GM19467 (cell line): ENCODE data around the gene LPCAT1.
"Not testable (repeated sequence)": the region's sequence is repeated elsewhere in the genome, so short reads cannot be mapped to it uniquely, and the experiment has no call there.

Experiments
- ATAC-seq: cut with Tn5 transposase; IDR thresholded peaks from one replicate; pipeline ENCODE4 v1.9.1; 2021; ENCODE audit warnings: mild to moderate bottlenecking, moderate library complexity; ENCODE audit not compliant: unreplicated experiment

The LPCAT1 gene

DNA sequence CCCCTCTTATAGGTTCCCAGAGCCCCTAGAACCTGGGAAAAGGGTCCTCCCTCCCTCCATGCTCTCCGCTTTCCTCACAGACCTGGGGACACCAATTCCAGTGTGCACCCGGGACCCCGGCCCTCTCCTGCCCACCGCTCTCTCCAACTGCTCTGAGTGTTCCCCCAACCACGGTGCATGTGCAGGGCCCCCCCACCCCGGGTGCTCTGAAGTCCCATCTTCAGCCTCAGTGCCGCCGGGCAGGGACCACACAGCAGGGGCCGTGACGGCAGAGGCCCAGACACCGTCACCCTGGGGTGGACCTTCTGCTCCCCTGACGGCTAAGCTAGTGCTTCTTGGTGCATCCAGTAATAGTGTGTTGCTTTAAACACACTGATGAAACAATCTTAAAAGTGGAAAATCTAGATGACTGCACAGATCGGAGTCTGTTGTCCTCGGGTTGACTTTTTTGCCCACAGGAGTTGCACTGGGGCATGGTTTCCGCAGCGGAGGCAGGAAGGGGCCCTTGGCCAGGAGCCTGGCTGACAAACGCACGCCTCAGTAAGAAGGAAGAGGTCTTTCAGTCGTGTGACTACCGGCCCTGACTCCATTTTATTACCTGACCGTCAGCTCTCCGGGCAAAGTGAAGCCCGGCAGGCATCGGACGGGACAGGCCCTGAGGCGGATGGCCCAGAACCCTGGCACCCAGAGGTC is 42.3 kb downstream of the LPCAT1 start:
- ATAC-seq, result no peak

DNA sequence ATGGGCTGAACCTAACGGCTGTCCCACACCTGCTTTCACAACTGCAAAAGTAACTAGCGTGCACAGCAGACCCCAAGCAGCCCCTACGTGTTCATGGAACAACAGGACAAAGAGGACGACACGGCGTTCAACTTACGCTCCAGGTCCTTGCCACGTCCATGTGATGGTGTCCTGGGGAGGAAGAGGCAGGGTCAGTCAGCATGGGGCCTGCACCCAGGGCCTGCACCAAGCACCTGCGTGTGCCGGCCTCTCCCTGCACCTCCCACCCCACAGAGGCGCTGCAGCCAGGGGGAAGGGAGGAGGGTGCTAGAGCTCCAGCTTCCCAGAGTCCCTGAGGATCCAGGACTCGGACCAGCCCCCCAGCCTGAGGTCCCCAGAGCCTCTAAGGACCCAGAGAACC is 43.0 kb downstream of the LPCAT1 start:
- no peak for ATAC-seq

DNA sequence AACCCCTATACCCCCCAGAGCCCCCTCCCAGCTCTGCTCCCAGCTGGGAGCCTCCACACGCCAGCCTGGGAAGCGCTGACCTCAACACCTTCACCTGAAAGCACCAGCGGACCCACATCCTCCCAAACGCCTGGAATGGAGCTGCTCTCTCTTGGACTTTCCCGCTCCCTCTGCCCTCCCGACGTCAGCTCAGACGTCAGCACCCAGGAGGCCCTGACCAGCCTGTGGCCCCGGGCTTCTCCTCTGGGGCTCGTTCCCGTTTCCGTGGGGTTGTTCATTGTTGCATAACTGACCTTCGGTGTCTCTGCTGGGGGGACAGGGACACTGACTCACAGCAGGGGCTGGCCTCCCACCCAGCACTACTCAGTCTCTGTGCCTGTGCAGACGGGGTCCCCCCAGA is 43.5 kb downstream of the LPCAT1 start:
- no peak for ATAC-seq

DNA sequence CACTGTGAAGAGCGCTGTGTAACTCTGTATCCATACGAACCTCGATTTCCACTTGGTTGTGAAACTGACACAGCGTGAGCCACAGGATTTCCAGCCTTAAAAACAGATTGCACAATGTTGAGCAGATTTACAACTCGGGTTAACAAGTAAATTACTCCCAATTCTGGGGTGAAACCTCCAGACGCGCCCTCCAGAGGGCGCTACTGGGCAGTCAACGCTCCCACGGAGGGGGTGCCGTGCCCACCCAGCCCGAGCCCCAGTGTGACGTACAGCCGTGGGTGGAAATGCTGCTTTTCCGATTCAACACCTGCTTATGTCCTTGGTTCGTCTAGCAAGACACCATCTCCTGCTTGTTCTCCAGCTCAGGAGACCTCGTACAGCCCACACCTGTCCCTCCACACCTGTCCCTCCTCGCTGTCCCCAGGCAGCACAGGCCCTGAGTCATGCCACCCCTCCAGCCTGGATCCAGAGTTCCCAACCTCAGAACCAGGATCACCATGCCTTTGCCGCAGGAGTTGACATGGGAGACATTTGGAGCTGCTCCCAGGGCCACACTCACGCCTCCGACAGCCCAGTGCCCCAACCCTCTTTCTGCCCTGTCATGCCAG is 44.1 kb downstream of the LPCAT1 start:
- ATAC-seq, result no peak

DNA sequence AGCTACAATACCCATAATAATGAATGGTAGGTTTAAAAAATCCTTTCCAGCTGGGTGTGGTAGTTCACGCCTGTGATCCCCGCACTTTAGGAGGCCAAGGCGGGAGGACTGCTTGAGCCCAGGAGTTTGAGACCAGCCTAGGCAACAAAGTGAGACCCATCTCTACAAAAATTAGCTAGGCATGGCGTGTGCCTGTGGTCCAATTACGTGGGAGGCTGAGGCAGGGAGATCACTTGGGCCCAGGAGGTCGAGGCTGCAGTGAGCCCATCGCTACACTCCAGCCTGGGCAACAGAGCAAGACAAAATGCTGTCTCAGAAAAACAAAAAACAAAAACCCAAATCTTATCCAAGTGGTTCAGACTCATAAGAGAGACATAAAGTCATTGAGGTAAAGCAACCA is 44.7 kb downstream of the LPCAT1 start:
- no peak for ATAC-seq

DNA sequence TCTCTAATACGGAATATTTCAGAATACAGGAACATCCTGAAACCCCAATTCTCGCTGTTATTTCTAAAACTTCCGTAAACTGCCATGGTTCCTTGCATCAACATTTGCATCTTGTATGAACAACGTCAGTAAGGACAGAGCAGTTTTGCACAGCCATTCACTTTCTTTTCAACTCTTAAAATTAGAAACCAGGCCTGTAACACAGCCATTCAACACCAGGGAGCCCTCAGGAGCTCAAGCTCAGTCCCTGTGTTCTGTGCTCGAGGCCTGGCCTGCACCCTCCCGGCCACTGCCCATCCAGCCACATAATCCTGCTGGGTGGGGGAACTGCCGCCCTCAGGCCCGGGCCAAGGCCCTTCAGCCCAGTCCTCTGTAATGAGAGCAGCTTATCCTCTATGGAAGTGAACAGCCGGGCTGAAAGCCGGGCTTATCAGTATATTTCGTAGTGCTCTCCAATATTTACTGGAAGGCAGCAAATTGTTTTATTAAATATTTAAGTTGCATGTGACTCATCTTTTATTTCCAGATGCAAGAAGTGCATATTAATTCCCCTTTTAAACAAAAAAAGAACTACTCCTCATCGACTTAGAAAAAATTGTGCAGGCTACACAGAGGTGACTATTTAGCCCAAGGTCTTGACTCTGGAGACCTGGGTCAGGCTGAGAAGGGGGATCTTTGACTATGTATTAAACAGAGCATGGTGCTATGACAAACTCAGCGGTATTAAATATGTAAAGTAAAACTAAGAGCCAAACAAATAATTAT is 45.3 kb downstream of the LPCAT1 start:
- ATAC-seq, result no peak

DNA sequence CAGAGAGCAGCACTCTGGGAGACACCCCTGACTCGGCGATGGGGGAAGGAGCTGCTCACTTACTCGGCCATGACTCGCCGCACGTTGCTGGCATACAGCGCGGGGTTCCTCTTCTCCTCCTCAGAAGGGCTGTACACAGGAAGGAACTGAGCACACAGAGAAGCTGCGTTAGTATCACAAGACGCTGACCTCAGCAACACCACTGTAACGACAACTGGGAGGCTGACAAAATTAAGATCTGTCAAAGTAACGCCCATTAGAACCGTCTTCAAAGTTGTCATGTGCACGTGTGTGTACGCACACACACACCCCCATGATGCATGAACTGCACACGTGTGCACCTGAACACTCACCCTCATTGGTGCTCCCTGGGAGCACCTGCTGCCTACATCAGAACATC is 46.4 kb downstream of the LPCAT1 start:
- ATAC-seq, result no peak

DNA sequence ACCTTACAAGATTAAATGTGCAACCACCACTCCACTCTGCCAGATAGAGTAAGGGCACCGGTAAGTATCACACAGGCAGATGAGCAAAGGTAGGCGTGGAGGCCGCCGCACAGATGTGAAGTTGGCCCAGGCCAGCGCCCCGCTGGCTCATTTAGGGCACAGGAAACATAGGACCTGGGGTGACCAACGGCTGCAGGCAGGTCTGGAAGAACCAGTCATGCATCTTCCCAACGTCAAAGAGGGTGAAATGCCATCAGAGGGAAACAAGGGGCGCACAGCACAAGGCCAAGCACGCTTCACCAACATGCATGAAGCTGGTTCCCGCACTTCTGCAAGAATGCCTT is 46.8 kb downstream of the LPCAT1 start:
- ATAC-seq, result no peak

DNA sequence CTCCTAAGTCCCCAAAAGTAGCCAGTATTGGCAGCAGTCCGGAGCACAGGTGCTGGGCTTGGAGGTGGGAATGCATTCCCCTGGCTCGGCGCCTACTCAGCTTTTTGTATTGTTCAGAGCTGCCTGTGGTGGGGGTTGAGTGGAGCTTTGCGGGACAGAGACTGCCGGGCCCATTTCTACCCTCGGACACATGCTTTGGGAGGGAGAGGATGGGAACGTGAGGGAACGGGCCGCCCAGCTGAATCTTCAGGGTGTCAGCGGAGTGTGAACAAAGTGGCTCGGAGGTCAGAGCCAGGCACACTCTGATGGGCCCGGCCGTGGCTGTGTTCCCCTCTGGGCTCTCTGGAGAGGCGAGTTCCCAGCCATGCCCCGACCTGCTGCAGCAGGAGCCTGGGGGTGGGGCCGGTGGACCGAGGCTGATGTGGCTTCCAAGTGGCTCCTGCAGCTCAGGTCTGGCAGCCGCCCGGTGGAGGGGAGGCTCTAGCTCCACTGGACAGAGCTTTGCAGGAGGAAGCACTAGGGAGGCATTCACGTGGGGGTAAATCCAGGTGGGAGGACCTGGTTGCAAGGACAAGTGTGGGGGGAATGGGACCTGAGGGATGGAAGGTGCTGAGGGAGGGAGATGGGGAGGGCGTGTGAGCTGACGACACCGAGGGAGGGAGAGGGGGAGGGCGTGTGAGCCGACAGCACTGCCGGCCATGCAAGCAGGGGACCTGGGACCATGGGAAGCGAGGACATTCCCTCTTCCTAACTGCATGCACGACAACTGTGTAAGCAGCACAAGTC is 47.4 kb downstream of the LPCAT1 start:
- ATAC-seq, result no peak

DNA sequence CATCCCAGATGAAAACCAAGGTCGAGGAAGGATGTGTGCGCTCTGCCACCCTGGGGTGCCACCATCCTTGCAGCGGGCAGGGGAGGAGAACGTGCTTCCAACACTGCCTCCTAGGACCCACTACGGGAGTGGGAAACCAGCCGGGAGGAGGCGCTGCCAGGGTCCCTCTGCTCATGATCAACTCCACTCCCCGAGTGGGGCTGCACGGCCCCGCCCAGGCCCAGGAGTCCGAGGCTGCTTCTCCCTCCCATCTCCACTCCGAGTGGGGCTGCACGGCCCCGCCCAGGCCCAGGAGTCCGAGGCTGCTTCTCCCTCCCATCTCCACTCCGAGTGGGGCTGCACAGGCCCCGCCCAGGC is 48.2 kb downstream of the LPCAT1 start:
- not testable (repeated sequence) for ATAC-seq

DNA sequence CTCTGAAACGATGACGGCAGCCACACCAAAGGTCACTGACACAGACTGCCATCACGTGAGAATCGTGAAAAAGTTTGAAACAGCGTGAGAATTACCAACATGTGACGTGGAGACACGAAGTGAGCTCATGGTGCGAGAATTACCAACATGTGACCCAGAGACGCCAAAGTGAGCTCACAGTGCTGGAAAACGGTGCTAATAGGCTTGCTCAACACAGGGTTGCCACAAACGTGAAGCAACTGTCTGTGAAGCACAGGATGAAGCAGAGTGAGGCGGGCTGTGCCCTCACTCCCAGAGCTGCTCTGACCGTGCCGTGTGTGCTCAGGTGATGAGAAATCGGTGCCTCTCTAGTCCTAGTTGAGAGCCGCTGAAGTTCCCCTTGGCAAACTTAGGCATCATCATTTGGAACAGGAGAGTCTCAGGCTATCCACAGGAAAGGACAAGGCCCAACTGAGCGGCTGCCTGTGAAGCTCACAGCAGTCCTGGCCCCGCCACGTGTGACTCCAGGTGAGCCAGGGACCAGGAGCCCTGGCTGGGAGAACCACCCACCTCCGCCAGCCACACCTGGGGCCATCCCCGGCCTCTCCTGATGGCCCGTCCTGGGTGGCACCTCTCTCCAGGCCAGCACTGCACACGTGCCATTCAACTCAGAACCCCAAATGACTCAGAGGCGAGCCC is 48.8 kb downstream of the LPCAT1 start:
- no peak for ATAC-seq

DNA sequence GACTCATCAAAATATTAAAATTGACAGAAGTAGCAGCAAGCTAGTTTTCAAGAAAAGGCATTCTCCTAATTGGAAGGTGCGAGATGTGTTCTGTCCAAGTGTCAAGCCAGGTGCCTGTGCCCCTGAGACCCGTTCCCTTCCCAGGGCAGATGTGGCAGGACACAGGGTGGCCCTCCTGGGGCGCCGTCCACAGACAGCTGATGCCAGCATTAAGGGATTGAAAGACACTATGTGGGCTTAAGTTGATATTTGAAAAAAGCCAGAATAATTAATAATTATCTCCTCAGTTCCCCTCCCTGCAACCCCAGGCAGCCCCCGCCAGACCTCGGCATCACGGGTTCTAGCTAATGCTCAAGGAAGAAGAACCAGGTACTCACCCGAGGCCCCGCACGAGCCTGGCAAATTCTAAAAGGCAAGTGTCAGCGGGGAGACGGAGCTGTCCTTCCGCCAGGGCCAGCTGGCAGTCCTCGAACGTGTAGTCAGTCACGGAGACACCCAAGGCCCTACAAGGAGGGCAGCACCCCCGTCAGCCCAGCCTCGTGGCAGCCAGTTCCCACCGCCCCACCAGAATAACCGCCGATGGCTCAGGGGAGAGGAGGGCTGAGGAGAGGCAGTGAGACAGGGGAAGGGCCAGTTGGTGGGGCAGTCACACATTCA is 49.4 kb downstream of the LPCAT1 start:
- ATAC-seq, result no peak

DNA sequence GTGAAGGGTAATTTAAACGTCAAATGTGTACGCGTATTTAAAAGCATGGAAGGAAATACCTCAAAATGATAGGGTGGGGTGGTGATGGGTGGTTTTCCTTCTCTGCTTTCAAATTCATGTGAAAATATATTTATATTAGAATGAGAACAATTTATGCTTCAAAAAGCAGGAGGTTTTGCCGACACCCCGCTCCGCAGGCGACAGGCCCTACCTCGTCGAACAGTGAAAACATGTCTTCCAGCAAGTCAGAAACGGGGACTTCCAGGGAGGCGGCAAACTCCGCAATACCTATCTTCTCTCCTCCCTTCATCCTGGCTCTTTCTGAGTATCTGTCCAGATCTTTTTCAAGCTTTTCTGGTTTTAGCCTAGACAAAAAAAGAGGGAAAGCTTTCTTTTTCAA is 50.0 kb downstream of the LPCAT1 start:
- ATAC-seq, result no peak

DNA sequence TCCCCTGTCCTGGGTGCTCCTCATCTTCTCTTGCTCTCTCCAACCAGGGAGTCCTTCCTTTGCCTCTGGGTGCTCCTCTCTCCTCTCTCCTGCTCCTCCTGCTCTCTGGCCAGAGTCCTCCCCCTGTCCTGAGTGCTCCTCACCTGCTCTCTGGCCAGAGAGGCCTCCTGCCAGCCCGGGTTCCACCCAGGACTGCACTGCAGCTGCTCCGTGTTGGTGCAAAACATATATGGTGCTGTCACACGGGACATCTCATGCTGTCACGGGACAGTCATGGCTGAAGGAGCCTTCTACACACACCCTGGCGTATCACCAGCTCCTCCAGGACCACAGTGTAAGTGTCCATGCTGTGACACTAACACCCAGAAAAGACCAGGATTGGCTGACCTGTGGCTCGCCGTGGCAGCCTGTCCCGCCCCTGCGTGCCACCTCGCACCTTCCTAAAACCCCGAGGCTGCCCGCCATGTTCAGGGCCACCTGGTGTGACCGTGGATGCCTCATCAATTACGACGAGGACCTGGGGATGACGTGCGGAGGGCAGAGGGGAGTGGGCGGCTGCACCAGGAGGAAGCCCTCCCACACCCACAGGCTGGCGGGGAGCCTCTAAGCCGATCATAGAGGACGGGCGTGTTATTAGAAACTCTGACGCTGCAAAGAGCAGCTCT is 50.7 kb downstream of the LPCAT1 start:
- no peak for ATAC-seq

DNA sequence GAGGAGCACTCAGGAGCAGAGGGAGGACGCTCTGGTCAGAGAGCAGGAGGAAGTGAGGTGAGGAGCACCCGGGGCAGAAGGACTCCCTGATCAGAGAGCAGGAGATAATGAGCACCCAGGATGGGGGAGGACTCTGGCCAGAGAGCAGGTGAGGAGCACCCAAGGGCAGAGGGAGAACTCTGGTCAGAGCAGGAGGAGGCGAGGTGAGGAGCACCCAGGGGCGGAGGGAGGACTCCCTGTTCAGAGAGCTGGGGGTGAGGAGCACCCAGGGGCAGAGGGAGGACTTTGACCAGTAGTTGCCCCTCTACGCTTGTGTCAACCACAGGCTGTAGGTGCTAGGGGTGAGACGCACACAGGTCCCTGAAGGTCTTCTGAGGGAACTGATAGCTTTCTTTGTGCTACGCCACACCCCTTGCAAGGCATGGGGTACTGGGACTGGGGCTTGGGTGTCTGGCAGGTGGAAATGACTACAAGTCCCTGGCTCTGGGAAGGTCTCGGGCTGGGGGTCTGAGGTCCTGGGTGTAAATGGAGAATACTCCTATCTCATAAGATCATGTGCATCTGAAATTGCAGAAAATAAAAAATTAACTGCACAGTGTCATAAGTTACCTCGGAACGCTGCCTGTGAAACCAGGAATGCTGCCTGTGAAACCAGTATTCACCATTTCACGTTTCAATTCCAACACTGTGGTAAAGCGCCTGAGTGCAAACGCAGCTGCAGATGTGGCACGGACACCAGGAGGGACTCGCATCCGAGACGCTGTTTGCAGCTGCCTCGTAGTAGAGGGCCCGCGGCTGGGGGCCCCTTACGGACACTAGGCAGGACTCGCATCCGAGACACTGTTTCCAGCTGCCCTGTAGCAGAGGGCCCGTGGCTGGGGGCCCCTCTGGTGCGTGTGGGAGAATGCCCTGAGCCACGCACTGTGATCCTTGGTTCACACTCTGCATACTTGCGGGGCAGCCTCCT is 51.5 kb downstream of the LPCAT1 start:
- no peak for ATAC-seq

DNA sequence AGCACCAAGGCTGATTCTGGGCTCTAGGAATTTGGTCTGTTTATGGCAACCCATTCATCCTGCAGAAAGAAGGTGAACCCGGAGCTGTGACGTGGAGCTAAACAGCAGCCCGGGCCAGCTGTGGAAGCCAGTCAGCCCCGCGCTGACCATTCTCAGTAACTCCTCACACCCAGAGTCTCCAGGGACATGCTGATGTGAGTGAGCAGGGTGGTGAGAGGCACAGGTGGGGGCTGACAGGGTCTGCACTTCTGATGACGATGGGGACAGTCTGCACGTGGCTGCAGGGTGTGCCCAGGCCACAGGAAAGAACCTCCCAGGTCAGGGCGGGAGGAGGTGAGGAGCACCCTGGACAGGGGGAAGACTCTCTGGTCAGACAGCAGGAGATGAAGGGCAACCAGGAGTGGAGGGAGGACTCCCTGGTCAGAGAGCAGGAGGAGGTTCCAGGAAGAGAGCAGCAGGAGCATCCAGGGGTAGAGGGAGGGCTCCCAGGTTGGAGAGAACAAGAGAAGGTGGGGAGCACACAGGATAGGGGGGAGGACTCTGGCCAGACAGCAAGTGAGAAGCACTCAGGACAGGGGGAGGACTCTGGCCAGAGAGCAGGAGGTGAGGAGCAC is 52.4 kb downstream of the LPCAT1 start:
- no peak for ATAC-seq

DNA sequence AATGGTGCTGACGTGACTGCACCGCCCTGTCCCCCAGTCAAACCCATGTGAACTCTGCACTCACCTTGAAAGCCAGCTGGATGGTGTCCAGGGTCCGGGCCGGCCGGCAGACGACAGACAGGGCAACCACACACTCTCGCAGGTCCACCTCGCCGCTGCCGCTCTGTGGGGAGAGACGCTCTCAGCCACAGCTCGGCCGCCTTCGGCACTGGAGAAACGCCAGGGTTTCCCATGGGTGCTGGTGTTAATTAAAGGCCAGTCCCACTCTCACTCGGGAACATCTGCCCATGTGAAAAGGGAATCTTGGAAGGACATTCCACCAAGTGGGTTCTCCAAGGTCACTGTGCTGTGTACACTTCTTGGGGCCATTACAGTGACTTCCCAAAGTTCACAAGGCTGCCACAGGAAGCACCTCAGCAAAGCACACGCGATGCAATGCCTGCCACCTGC is 53.0 kb downstream of the LPCAT1 start:
- ATAC-seq, result no peak
